ENCODE data around the gene ILDR1.
A peak's percentile ranks its signal among the peaks of the same experiment; 100 is the strongest.

Gene ILDR1

GRCh38 chr3:122014741-122015140, 7.3 kb downstream of the ILDR1 start:
- peak; percentile 73 for DNase-seq (ENCODE audit: low spot score)

- no peak for DNase-seq (ENCODE audit: low spot score)
Measured at GRCh38 chr3:122013448-122013925, 8.6 kb downstream of the ILDR1 start.

- DNase-seq (ENCODE audit: low spot score), result no peak
Measured at GRCh38 chr3:122012821-122013220, 9.2 kb downstream of the ILDR1 start.

- no peak for DNase-seq (ENCODE audit: low spot score)
Measured at GRCh38 chr3:122011396-122011795, 10.7 kb downstream of the ILDR1 start.

- no peak for DNase-seq (ENCODE audit: low spot score)
Measured at GRCh38 chr3:122010506-122010905, 11.5 kb downstream of the ILDR1 start.

GRCh38 chr3:122008166-122008565, 13.9 kb downstream of the ILDR1 start:
- no peak for DNase-seq (ENCODE audit: low spot score)

- DNase-seq (ENCODE audit: low spot score), result peak; percentile 41
Measured at GRCh38 chr3:122006267-122006666, 15.8 kb downstream of the ILDR1 start.

GRCh38 chr3:122004991-122005565, 17.0 kb downstream of the ILDR1 start:
- DNase-seq (ENCODE audit: low spot score), result peak; percentile 68

- no peak for DNase-seq (ENCODE audit: low spot score)
Measured at GRCh38 chr3:122004107-122004506, 17.9 kb downstream of the ILDR1 start.

- DNase-seq (ENCODE audit: low spot score), result peak; percentile 53
Measured at GRCh38 chr3:122003606-122004005, 18.4 kb downstream of the ILDR1 start.

- DNase-seq (ENCODE audit: low spot score), result no peak
Measured at GRCh38 chr3:122003112-122003511, 18.9 kb downstream of the ILDR1 start.

GRCh38 chr3:122002611-122003010, 19.4 kb downstream of the ILDR1 start:
- DNase-seq (ENCODE audit: low spot score), result no peak

GRCh38 chr3:122001892-122002291, 20.2 kb downstream of the ILDR1 start:
- no peak for DNase-seq (ENCODE audit: low spot score)

GRCh38 chr3:122000936-122001605, 21.0 kb downstream of the ILDR1 start:
- DNase-seq (ENCODE audit: low spot score), result no peak

- no peak for DNase-seq (ENCODE audit: low spot score)
Measured at GRCh38 chr3:121999931-122000330, 22.1 kb downstream of the ILDR1 start.

GRCh38 chr3:121998611-121999473, 23.2 kb downstream of the ILDR1 start:
- no peak for DNase-seq (ENCODE audit: low spot score)

GRCh38 chr3:121998030-121998580, 23.9 kb downstream of the ILDR1 start:
- DNase-seq (ENCODE audit: low spot score), result peak; percentile 91

GRCh38 chr3:121997372-121997771, 24.7 kb downstream of the ILDR1 start:
- peak; percentile 56 for DNase-seq (ENCODE audit: low spot score)

GRCh38 chr3:121996441-121996840, 25.6 kb downstream of the ILDR1 start:
- peak; percentile 47 for DNase-seq (ENCODE audit: low spot score)

- DNase-seq (ENCODE audit: low spot score), result peak; percentile 97
Measured at GRCh38 chr3:121995161-121996137, 26.6 kb downstream of the ILDR1 start.

GRCh38 chr3:121994551-121994950, 27.5 kb downstream of the ILDR1 start:
- no peak for DNase-seq (ENCODE audit: low spot score)

Data from kidney tubule cell (primary cell).